ENCODE results near the gene ARHGEF11.

The ARHGEF11 gene

GRCh38 chr1:157004806-157005205 is 40.7 kb downstream of the ARHGEF11 start:
- H3K27ac ChIP-seq, result no peak overlapping the region
- TF ChIP-seq CTCF (IDR thresholded peaks at IDR 0.05), result no peak
- TF ChIP-seq ZFX (IDR thresholded peaks at IDR 0.05; ENCODE audit: borderline replicate concordance), result no peak

GRCh38 chr1:157004327-157004726 is 41.2 kb downstream of the ARHGEF11 start:
- H3K27ac ChIP-seq, result no peak overlapping the region
- TF ChIP-seq CTCF (IDR thresholded peaks at IDR 0.05), result no peak
- TF ChIP-seq ZFX (IDR thresholded peaks at IDR 0.05; ENCODE audit: borderline replicate concordance), result no peak

DNA sequence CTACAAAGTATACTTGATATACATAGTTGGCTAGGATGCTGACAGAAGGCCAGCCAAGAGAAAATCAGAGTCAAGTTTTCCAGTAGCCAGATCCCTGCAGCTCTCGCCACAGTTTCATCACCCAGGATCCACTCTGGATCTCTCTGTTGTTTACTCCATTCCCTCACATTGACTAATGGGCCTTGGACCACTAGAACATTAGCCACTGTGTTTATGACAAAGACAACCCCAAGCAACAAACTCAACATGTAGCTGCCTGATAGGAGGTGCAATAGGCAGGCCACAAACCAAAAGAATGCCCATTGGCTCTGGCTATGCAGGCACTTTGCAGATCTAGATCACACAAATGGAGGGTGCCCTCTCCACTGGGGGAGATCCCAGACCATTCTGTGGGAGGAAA is 44.2 kb downstream of the ARHGEF11 start:
- no peak overlapping the region for H3K27ac ChIP-seq
- no peak for TF ChIP-seq ZFX (IDR thresholded peaks at IDR 0.05; ENCODE audit: borderline replicate concordance)
- no peak for TF ChIP-seq CTCF (IDR thresholded peaks at IDR 0.05)

- TF ChIP-seq CTCF (IDR thresholded peaks at IDR 0.05) (no peak), ZFX (IDR thresholded peaks at IDR 0.05; ENCODE audit: borderline replicate concordance) (no peak)
- no peak overlapping the region for H3K27ac ChIP-seq
Measured at GRCh38 chr1:157000686-157001085, 44.9 kb downstream of the ARHGEF11 start.

- TF ChIP-seq CTCF (IDR thresholded peaks at IDR 0.05) (no peak), ZFX (IDR thresholded peaks at IDR 0.05; ENCODE audit: borderline replicate concordance) (no peak)
Measured at GRCh38 chr1:156999596-157000320, 45.8 kb downstream of the ARHGEF11 start.

DNA sequence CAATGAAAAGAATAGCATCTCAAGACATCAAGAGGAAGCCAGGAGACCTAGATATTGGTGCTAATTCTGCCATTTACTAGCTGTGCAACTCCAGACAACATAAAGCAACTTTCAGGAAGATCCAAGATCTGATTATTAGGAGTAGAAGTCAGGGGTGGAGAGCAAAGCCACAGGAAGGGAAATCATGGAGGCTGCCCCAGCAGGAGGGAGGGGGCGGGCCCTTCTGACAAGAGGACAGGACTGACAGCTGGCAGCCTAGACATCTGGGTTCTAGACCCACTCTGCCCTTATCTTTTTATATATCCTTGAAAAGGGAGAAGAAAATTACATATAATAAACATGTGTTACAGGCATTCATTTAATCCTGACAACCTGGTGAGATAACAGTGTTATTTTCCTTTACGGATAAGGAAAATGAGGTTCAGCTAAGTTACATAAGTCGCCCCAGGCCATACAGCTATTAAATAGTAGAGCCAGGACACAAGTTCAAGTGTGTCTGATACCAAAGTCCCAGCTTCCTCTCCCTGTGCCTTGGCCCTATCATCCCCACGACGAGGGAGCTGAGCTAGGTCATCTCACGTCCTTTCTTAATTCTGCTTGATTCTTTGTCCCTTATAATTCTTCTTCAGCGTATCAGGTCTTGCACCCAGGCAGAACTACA is 46.6 kb downstream of the ARHGEF11 start:
- no peak for TF ChIP-seq ZFX (IDR thresholded peaks at IDR 0.05; ENCODE audit: borderline replicate concordance)
- no peak for TF ChIP-seq CTCF (IDR thresholded peaks at IDR 0.05)
- no peak overlapping the region for H3K27ac ChIP-seq

More at GRCh38 chr1:156999596-157000320, 45.8 kb downstream of the ARHGEF11 start:
- no peak overlapping the region for H3K27ac ChIP-seq

- no peak overlapping the region for H3K27ac ChIP-seq
- TF ChIP-seq ZFX (IDR thresholded peaks at IDR 0.05; ENCODE audit: borderline replicate concordance) (no peak), CTCF (IDR thresholded peaks at IDR 0.05) (no peak)
Measured at GRCh38 chr1:156998301-156998700, 47.2 kb downstream of the ARHGEF11 start.

Data from 22Rv1 (cell line).